K562 (cell line): ENCODE results near the gene ZDHHC1. TPM values are rescaled to one million over a fixed set of nuclear protein-coding genes. Genes with fewer than 3 reads are reported as not detected.

ENCODE experiments used
- ATAC-seq: fragments of 200-7000 bp; cut with Tn5 transposase; 3 replicates; pipeline ENCODE4 v1.9.1; 2020; ENCODE audit warnings: moderate library complexity
- BruUV-seq: library from RNA; stranded (reverse); fragments of 400-500 nt; replicated peaks from 2 replicates; lab custom pipeline; 2021; lab: Mats Ljungman, UMichigan
- CTCF ChIA-PET: fragments of 300-600 bp; formaldehyde crosslinking; extraction: SDS; loops from one replicate; lab custom pipeline; 2021; ENCODE audit warnings: low intra/inter-chr PET ratio; lab: Yijun Ruan, JAX
- POLR2A ChIA-PET: fragments of 300-600, 350-650 bp; sonication (Branson Sonifier 250); formaldehyde crosslinking; extraction: SDS; loops from one replicate; lab custom pipeline; 2021; ENCODE audit warnings: antibody characterized with exemption, inconsistent platforms; lab: Yijun Ruan, JAX
- DNase-seq, 4 experiments: peaks; one replicate each; pipeline versions ENCODE4 v3.0.0 to v3.0.0-alpha.2; 2011 to 2018; ENCODE audit warnings: low spot score in 3 of 4, mixed read lengths in 3 of 4; ENCODE audit errors: extremely low read depth in 1 of 4
- FAIRE-seq: peaks from 2 replicates; lab custom pipeline; 2011; peaks lifted over from hg19 to GRCh38; lab: Jason Lieb, UNC
- H2AFZ ChIP-seq: 2 replicates; pipeline ENCODE4 v1.6.0; 2011; ENCODE audit warnings: low read depth, low read length, control low read depth, inconsistent platforms
- H3K27ac ChIP-seq: fragments of 200-600 bp; 3 replicates; pipeline ENCODE4 v1.8.0; 2011; ENCODE audit warnings: low read depth, mild to moderate bottlenecking, control low read depth, inconsistent platforms, low read length, moderate library complexity, mixed read lengths; ENCODE audit errors: extremely low read depth
- H3K27me3 ChIP-seq, 2 experiments: fragments of 300-600 bp in 1 of 2; 2 replicates in 1 of 2; 3 replicates in 1 of 2; pipeline versions ENCODE4 v1.6.0 to v1.8.0; 2011; ENCODE audit warnings: inconsistent platforms in 2 of 2, low read length in 2 of 2, mild to moderate bottlenecking in 1 of 2, mixed read lengths in 1 of 2, moderate library complexity in 1 of 2; ENCODE audit not compliant: control insufficient read depth in 2 of 2, insufficient read depth in 2 of 2
- H3K36me3 ChIP-seq: fragments of 300-600 bp; 3 replicates; pipeline ENCODE4 v1.8.0; 2011; ENCODE audit warnings: mild to moderate bottlenecking, low read length, inconsistent platforms; ENCODE audit not compliant: control insufficient read depth, insufficient read depth
- H3K4me1 ChIP-seq, 2 experiments: fragments of 200-600 bp in 1 of 2; replicated peaks in 1 of 2; 2 replicates in 1 of 2; 3 replicates in 1 of 2; pipeline versions ENCODE4 v1.5.1 to v1.8.0; 2011; ENCODE audit warnings: inconsistent platforms in 2 of 2, low read length in 2 of 2, mild to moderate bottlenecking in 1 of 2, mixed read lengths in 1 of 2, moderate library complexity in 1 of 2; ENCODE audit not compliant: control insufficient read depth in 2 of 2, insufficient read depth in 2 of 2
- H3K4me2 ChIP-seq: 2 replicates; pipeline ENCODE4 v1.6.1; 2011; ENCODE audit warnings: low read length, control low read depth, inconsistent platforms, mixed read lengths; ENCODE audit not compliant: insufficient read depth
- H3K4me3 ChIP-seq: fragments of 200-600 bp; sonication (generic), shearing (Covaris generic); 2 replicates; pipeline ENCODE4 v1.5.1; 2016; ENCODE audit warnings: control low read depth, inconsistent platforms
- H3K79me2 ChIP-seq: fragments of 200-600 bp; 3 replicates; pipeline ENCODE4 v1.8.0; 2011; ENCODE audit warnings: low read length, inconsistent platforms; ENCODE audit not compliant: control insufficient read depth, insufficient read depth
- H3K9ac ChIP-seq, 2 experiments: 2 replicates each; pipeline versions ENCODE4 v1.6.0 to v1.6.1; 2011; ENCODE audit warnings: low read depth in 2 of 2, low read length in 2 of 2, control low read depth in 1 of 2, inconsistent platforms in 1 of 2, mild to moderate bottlenecking in 1 of 2, mixed read lengths in 1 of 2; ENCODE audit not compliant: insufficient read depth in 1 of 2
- H3K9me1 ChIP-seq: one replicate; pipeline ENCODE4 v1.6.0; 2011; ENCODE audit warnings: inconsistent platforms, mild to moderate bottlenecking, low read length, moderate library complexity; ENCODE audit not compliant: control insufficient read depth, insufficient read depth
- H3K9me3 ChIP-seq: replicated peaks from 2 replicates; pipeline ENCODE4 v1.5.1; 2011; ENCODE audit warnings: low read depth, low read length, inconsistent platforms; ENCODE audit not compliant: control insufficient read depth, insufficient read depth
- H4K20me1 ChIP-seq: replicated peaks from 2 replicates; pipeline ENCODE4 v1.6.1; 2011; ENCODE audit warnings: low read length, inconsistent platforms, mixed read lengths; ENCODE audit not compliant: control insufficient read depth, insufficient read depth
- NCOA1 ChIP-seq: fragments of 450-650 bp; IDR thresholded peaks from 2 replicates; pipeline ENCODE4 v1.6.1; 2016; ENCODE audit warnings: low read depth
- WGBS: fragments of 100-300 bp; shearing (Covaris generic); methylation state at CpG from one replicate; pipeline ENCODE4 v1.1.6; 2016; ENCODE audit warnings: low coverage, mixed read lengths; ENCODE audit not compliant: insufficient coverage; ENCODE audit errors: missing lambda C conversion rate; 5-methylcytosine and 5-hydroxymethylcytosine counted together
- in situ Hi-C: fragments of 300-500 bp; cut with MboI; formaldehyde crosslinking; loops from 4 replicates; pipeline ENCODE4 v1.15.0; 2018; ENCODE audit warnings: inconsistent platforms, mixed read lengths
- intact Hi-C: fragments of 100-400 bp; cut with micrococcal nuclease; formaldehyde crosslinking; loops from 2 replicates; pipeline ENCODE4 v1.14.2; 2022
- polyA plus RNA-seq, 8 experiments: library from polyadenylated mRNA; depleted of rRNA in 4 of 8; stranded (reverse) in 5 of 8; unstranded in 3 of 8; fragments of >200 nt; fragmentation: Nextera tagmentation in 2 of 8; fragmentation: Illumina TruSeq in 1 of 8; extraction: Ambion mirVana in 2 of 8; extraction: Trizol in 1 of 8; gene quantifications; 2 replicates each; pipeline versions ENCODE4 v1.2.1 to v1.2.3, GENCODE V29; 2011 to 2014; ENCODE audit warnings: inconsistent platforms in 1 of 8, missing spikeins in 1 of 8
- total RNA-seq, 7 experiments: library from RNA; depleted of rRNA in 6 of 7; stranded (reverse); fragments of >200 nt in 6 of 7; fragmentation: Illumina TruSeq in 2 of 7; extraction: Trizol in 2 of 7; gene quantifications; 2 replicates each; pipeline versions ENCODE4 v1.2.1 to v1.2.3, GENCODE V29; 2011 to 2021; ENCODE audit warnings: low replicate concordance in 1 of 7

Gene ZDHHC1
- total and polyA plus RNA-seq, 9 of the 15 experiments (the other 6 are each of a cell fraction or from before 2014, with no cell fraction given), result 0.06 to 0.77 (median 0.25) TPM; not detected in 4

- Histone ChIP-seq H3K9me3 (no peaks in the 10 kb centered on the region), H3K9ac (peak overlapping the region in 1 of 2 experiments; percentile 84; a peak in 2 of 4 replicates), H3K4me1 (peaks cover 19 to 85% of the 10 kb centered on the region in 2 experiments), H3K9me1 (no peaks in the 10 kb centered on the region), H3K27me3 (peaks cover 0 to 21% of the 10 kb centered on the region in 2 experiments; a peak in 2 of 5 replicates), H3K27ac (0 out of 3 replicates have a peak overlapping the region, but pooled peaks have one; percentile 2), H3K79me2 (no peaks in the 10 kb centered on the region), H2AFZ (0 out of 2 replicates have a peak overlapping the region, but pooled peaks have one; percentile 76), H4K20me1 (no peaks in the 10 kb centered on the region), H3K4me2 (no peak overlapping the region), H3K36me3 (no peaks in the 10 kb centered on the region), H3K4me3 (no peak overlapping the region)
- in situ Hi-C loops (no loop called here), intact Hi-C loops (loop anchor here (5.0 to 10.0 kb wide), 2 partner anchors 52 to 135 kb away; no protein-coding TSS in a partner anchor)
- POLR2A ChIA-PET, result no interaction called here
- no peak for FAIRE-seq
- 78% methylated on average over 15 of the region's 15 CpGs for WGBS
- BruUV-seq, result no TSS peak
- no peak for TF ChIP-seq NCOA1
- CTCF ChIA-PET, result no interaction called here
- no peak for DNase-seq
- no peak for ATAC-seq
These were observed 19.1 kb downstream of the ZDHHC1 start for GRCh38 chr16:67397036-67397801.
